HG03196 (cell line): Measurements from ENCODE around the gene SCN1B.

Experiments used
- ATAC-seq: cut with Tn5 transposase; IDR thresholded peaks from one replicate; pipeline ENCODE4 v1.9.1; 2021; ENCODE audit not compliant: unreplicated experiment

Gene SCN1B

DNA sequence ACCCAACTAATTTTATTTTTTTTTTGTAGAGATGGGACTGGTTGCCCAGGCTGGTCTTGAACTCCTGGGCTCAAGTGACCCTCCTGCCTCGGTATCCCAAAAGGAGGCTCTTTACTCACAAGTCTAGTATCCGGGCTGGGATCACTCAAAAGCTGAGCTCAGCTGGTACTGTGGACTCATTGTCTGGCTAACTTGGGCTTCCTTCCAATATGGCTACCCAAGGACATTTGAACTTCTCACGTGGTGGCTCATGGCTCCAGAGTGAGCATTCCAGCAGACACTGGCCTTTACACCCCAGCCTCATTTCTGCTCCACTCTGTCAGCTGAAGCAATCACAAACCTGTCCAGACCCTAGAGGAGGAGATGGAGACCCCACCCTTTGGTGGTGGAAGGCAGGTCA lies 40.2 kb downstream of the SCN1B start:
- no peak for ATAC-seq

DNA sequence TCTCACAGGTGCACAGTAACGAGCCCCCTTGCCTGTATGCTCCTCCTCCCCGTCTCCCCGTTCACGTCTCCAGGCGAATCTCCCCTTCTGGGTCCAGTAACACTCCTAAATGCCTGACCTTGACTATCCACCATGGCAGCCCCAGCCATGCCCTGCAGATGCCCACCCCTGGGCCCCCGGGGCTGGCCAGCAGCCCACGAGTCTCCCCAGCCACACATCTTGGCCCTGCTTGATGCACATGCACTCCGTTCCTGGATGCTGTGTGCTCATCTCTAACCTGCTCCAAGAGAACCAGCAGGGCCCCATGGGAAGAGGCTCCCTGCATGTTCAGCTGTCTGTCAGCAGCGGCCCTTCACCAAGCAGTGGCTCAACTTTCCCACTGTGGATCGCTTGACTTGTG lies 43.2 kb downstream of the SCN1B start:
- ATAC-seq = no peak

DNA sequence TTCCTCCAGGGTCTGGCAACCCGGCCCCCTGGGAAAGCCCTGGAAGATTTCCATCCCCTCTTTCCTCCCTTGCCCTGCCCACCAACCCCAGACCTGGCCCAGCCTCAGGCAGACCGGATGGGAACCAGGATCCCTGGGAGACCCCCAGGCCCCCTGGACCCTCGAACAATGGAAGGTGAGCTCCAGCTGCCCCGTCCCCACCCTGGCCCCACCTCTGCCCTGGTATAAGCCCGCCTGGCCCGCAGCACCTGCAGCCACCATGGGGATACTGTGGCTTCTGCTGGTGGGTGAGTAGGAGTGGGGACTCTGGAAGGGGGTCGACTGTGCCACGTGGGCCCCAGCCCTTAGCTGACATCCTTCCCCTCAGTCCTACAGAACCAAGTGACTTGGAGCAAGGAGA lies 43.7 kb downstream of the SCN1B start:
- ATAC-seq = no peak

DNA sequence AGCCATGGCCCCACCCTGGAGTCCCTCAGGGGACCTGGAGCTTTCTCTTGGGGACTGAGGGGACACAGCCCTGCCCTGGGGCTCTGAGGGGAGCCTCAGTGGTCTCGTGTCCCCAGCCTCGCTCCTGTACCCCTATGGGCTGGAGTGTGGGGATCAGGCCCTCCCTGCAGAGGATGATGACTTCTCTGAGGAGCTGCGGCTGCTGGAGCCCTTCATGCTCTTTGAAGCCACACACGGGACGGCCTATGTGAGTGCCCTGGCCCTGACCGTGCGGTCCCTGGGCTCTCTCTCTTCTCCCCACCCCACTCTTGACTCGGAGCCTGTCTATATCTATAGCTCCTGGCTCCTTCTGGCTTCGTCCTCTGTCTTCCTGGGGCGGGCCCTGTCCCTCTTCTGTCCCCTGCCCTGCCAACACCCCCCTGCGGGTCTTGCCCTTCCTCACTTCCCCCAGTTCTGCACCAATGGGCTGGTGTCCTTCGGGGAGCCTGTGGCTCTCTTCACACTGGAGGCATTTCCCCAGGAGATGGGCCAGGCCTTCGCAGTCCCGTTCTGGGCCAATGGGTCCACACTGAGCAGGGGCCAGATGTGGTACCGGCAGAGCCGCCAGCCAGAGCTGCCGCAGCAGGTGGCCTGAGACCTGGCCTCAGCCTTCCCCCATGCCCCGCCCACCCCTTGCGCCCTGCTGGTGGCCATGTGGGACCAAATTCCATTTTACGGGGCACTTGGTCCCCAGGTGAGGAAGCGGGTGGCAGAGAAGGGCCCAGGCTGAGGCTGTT lies 44.3 kb downstream of the SCN1B start:
- no peak for ATAC-seq

DNA sequence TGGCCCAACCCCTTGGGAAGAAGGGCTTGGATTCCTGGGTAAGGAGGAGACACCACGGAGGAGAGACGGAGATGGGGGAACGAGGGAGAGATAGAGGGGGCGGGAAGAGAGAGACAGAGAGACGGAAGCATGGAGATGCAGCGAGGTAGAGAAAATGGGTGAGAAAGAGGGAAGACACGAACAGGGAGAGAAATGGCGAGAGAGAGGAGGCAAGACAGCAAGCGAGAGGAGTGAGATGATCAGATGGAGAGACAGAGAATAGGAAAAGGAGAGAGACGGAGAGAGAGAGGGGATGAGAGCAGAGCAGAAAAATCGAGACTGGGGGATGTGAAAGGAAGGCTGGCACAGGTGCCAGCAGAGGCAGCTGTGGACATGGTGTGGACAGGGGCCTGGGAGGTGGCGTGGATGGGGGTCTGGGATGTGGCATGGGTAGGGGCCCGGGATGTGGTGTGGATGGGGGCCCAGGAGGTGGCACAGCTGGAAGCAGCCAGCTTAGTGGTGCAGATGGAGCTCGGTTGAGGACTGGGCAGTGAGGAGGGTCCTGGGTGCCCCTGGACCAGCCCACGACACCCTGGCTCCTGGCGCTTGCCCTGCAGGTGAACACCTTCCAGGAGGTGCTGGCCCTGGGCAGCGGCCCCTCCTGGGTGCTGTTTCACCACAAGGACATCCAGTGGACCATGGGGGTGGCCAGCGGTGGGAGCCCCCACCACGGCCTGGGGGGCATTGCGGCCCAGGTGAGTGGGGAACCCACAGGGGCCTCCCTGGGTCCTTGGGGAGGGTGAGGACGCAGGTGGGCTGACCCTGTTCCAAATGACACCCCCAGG lies 45.1 kb downstream of the SCN1B start:
- ATAC-seq = no peak

DNA sequence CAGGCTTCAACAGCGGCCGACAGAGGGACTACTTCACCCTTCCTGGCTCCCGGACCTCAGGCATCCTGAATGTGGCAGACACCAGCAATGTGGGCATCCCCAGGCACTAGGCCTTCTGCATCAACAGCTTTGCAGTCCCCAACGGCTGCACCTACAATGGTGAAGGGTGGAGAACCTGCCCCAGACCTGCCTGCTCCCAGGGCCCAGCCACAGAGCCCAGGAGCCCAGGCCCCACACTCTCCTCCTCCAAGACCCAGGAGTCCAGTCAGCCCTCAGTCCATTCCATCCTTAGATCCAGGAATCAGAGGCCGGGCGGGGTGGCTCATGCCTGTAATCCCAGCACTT lies 45.7 kb downstream of the SCN1B start:
- no peak for ATAC-seq

DNA sequence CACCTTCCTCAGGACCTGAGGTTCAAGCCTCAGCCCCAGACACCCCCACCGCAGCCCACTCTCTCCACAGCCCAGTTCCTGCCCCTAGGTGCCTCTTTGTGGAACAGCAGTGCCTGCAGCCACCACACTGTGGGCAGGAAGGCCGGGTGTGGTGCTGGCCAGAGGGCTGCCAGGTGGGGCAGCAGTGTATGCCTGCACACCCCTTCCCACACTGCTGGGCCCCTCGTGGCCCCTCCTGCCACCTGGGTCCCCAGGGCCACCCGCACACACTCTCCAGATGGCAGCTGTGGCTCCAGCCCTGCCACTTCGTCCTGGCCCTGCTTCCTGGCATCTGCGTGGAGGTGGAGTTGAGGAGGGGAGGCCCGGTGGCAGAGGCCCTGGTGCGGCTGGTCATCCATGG lies 46.4 kb downstream of the SCN1B start:
- ATAC-seq = no peak

DNA sequence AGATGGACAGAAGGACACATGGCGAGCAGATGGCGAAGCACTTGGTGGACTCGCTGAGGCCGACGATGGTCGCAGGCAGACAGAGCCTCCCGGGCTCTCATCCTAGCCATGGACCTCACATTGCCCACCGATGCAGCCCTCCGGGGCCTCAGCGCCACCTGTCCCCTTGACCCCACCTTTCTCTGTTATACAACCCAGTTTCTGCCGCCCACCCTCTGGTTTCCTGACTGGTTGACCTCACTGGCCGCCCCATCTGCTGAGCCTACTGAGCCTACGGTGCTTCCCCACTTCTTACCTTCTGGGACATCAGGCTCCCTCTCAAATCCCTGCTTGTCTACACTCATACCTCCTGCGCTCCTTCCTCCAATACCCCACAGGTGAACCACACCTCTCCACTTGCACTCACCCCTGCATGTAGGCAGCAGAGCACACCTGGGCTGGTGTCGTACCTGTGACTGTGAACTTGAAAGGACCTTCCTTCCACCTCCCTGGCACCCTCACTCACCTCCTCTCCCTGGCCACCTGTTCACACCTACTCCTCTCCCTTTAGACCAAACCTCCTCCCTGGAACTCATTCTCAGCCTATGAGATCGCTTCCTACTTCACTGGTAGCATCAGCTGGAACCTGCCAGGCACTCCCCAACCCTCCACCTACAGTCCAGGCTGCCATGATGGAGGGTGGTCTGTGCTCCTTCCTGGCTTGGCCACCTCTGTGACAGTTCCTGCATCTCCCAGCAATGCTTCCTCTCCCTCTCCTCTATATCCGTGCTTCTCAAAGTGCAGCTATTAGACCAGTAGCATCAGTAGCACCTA lies 47.3 kb downstream of the SCN1B start:
- ATAC-seq = no peak

DNA sequence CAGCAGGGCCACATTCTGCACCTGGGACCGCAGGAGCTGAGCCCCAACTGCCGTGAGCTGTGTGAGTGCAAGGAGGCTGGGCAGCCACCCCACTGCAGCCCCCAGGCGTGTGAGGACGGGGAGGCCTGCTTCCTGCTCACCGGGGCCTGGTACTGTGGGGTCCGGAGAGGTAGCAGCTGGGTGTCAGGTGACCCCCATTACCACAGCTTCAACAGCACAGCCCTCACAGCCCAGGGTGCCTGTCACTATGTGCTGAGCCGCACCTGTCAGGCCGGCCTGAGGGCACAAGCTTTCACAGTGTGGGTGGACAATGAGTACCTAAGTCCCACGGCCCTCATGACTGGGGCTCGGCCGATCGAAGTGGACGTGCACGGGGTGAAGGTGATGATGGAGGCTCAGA lies 49.6 kb downstream of the SCN1B start:
- no peak for ATAC-seq

DNA sequence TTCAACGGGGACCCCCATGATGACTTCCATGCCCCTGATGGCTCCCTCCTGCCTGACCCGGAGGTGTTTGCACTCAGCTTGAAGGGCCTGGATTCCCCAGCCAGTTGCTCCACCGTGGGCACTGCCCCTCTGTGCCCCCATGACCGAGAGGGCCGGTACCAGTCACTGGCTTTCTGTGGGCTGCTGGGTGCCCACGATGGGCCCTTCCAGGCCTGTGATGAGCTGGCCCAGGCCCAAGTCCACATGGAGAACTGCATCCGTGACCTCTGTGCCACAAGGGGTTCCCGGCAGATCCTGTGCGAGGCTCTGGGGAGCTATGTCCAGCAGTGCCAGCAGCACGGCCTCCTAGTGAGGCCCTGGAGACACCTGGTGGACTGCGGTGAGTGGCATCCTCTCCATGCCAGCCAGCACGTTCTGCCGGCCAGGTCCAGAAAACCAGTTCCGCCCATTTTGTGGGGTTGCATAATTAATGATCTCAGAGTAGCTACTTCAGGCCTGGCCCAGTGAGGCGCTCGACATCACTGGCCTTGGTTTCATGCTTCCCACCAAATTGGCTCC lies 50.4 kb downstream of the SCN1B start:
- no peak for ATAC-seq

DNA sequence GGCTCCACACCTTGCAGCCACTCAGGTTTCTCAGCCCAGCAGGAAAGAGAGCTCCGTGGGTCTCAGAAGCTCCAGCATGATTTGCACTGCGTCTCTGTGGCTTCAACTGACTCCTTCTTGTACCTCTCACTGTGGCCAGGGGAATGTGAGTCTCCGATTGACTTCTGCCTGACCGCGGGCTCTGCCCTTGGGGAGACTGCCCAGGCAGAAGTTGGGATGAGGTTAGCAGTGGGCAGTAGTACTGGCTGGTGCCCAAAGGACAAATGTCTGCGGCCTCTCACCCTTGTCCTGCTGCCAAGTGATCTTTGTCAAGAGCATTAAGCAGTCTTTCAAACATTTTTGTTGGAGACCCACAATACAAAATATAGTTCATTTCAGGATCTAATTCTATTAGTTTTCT lies 50.9 kb downstream of the SCN1B start:
- ATAC-seq = no peak

DNA sequence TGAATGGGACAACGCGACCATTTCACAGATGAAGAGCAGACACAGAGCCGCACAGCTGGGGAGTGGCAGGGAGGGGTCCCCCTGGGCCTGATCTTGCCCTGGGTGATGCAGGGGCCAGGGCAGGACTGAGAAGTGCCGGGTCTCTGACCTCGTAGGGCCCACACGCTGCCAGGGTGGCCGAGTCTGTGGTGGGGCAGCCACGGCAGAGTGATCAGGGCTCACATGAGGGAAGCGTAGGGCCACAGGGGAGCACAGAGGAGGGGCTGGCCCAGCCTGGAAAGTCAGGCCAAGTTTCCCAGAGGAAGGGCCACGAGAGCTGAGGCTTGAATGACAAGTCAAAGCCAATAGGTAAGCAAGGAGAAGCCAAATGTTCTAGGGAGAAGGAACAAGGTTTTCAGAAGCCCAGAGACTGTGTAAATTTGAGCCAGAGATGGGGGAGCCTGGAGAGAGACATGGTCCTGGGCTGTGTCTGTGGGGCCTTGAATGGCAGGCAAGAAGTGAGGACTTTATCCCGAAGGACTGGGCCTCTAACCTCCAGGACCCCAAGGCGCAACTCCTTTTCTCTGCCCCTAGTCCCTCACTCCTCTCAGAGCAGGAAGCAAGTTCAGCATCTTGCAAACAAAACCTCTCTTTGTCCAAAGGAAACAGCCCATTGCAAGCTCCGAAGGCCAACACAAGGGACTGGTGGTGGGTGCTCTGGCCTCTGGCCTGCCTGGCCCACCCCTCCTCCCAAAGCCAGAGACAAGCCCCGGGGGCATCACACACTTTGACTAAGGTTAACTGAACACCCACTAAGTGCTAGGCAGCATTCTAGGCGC lies 53.6 kb downstream of the SCN1B start:
- ATAC-seq = no peak

DNA sequence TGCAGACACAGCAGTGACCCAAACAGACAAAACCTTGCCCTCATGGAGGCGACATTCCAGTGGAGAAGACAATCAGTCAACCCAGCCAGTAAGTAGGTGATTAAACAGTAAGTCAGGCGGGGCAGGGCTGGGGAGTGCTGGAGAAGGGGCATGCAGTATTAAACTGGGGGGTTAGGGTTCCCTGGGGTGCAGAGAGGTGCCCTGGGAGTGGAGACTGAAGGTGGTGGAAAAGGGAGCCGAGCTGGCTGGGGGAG lies 54.2 kb downstream of the SCN1B start:
- ATAC-seq = no peak

DNA sequence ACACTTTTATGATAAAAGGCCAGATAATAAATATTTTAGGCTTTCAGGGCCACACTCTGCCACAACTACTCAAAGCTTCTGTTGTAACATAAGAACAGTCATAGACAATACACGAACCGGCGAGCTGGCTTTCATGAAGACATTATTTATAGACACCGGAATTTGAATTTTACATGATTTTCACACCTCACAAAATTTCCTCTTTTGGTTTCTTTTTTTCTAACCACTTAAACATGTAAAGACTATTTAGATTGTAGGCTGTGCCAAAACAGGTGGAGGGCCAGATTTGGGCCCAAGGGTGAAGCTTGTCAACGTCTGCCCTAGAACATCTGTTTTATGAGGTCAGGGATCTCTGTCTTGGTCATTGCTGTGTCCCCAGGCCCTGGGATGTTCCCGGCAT lies 55.7 kb downstream of the SCN1B start:
- ATAC-seq = peak; percentile 48

DNA sequence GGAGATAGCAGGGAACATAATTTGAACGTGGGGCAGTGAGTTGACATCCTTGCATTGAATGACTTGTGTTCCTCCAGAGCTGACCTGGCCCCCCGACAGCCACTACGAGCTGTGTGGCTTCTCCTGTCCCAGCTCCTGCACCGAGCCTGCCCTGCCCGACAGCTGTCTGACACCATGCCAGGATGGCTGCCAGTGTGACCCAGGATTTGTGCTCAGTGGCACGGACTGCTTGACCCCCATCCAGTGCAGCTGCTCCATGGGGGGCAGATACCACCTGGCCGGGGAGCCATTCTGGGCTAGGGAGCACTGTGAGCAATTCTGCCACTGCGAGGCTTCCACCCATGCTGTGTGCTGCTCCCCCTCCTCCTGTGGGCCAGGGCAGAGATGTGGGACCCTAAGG lies 56.2 kb downstream of the SCN1B start:
- peak; percentile 19 for ATAC-seq

DNA sequence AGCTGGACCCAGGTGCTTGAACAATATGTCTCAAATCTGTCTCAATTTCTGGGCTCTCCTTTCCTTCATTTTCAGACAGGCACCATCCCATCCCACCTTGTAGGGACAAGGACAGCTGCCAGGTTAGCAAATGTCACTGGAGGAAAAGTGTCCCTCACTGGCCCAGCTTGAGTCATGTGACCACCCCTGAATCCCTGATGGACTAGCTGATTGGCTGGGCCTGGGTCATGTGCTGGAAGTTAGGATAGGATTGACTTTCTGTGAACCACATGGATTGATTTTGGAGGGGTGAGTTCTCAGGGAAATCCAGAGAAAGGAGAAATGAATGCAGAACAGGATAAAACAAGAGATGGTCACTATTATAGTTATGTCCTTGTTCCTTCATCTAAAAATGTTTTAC lies 57.1 kb downstream of the SCN1B start:
- no peak for ATAC-seq

DNA sequence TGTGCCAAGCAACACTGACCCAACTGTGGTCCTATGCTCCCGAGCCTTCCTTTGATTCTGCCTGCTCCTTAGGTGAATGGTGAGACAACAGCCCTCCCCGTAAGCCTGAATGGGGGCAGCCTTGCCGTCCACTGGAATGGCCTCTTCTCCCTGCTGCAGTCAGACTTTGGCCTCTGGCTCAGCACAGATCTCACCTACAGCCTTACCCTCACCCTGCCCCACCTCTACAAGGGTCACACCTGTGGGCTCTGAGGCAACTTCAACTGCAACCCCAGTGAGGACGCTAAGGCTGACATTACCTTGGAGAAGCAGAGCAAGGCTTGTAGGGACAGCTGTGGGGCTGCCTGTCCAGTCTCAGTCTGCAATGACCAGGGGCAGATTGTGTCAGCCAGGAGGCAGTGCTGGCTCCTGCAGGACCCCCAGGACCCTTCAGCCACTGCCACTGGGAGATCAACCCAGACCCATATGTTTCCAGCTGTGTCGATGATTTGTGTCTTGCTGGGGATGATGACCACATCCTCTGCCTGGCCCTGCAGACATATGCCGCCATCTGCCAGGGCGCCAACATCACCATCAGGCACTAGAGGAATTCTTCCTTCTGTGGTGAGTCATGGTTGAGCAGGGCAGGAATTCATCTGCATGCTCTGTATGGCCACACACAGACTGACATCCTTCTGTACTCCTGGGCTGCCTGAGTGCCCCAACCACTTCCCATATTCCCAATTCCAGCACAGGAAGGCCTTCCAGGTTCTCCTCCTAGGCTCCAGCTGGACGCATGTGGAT lies 58.1 kb downstream of the SCN1B start:
- no peak for ATAC-seq

DNA sequence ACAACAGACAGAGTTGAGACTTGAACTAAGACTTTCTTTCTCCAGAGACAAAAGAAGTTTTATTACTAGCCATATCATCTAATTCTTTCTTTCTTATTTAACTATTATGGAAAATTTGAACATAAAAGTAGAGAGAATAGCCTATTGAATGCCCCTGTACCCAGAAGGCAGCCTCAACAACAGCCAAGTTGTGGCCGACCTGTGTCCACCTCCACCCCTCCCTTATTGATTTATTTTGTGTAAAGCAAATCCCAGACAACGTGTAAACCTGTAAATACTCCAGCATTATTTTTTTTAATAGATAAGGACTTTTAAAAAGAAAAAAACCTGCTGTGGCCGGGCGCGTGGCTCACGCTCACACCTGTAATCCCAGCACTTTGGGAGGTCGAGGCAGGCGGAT lies 59.3 kb downstream of the SCN1B start:
- ATAC-seq = no peak
